Measurements from ENCODE around the gene SPAG6. TPM values are rescaled to one million over a fixed set of nuclear protein-coding genes. Genes with fewer than 3 reads are reported as not detected.
A peak's percentile ranks its signal among the peaks of the same experiment; 100 is the strongest.

The SPAG6 gene
- total and polyA plus RNA-seq, 9 of the 15 experiments (the other 6 are each of a cell fraction or from before 2014, with no cell fraction given) = 3.5 to 23.1 (median 11.8) TPM

DNA sequence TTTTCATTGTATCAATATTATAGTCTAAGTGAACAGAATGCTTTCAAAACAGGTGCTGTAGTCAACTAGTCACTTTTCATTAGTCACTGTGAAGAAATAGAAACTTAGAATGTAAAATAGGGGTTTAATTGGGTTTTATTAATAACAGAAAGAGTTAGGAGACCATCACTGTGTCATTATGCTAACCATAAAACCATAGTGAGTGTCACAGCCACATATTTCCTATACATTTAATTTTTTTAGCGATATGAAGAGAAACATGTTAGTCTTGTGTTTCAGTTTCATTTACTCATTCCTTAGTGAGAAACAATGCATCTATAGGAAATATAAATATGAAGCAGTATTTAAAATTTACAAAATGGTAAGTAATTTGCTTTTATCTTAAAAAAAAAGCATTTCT lies 22.2 kb downstream of the SPAG6 start (continued):
- TF ChIP-seq ZNF384 (IDR thresholded peaks at IDR 0.05; ENCODE audit: low read depth, low read length) (no peak), KDM2B (CRISPR knock-in tag; IDR thresholded peaks at IDR 0.05) (no peak), CBX3 (IDR thresholded peaks at IDR 0.05; ENCODE audit: borderline replicate concordance in 1 of 2, low read length in 2 of 2) (no peak), TOE1 (IDR thresholded peaks at IDR 0.05; ENCODE audit: borderline replicate concordance) (no peak), TOE1 (CRISPR knock-in tag; IDR thresholded peaks at IDR 0.05; ENCODE audit: borderline replicate concordance, low read depth) (no peak), ZC3H11A (IDR thresholded peaks at IDR 0.05; ENCODE audit: low read depth, low read length) (no peak), ZNF408 (CRISPR knock-in tag; IDR thresholded peaks at IDR 0.05; ENCODE audit: low read depth) (no peak), SIN3A (IDR thresholded peaks at IDR 0.05; ENCODE audit: borderline replicate concordance in 2 of 2, control insufficient read depth in 1 of 2, low read depth in 2 of 2, low read length in 2 of 2) (no peak), ZNF77 (CRISPR knock-in tag; IDR thresholded peaks at IDR 0.05) (no peak), JUNB (CRISPR knock-in tag; conservative IDR thresholded peaks at IDR 0.05) (no peak), E2F3 (CRISPR knock-in tag; IDR thresholded peaks at IDR 0.05) (no peak), NCOA1 (IDR thresholded peaks at IDR 0.05; ENCODE audit: low read depth) (no peak), HMGN3 (IDR thresholded peaks at IDR 0.05; ENCODE audit: borderline replicate concordance, extremely low read depth, insufficient read length, low read depth, low read length) (no peak)

DNA sequence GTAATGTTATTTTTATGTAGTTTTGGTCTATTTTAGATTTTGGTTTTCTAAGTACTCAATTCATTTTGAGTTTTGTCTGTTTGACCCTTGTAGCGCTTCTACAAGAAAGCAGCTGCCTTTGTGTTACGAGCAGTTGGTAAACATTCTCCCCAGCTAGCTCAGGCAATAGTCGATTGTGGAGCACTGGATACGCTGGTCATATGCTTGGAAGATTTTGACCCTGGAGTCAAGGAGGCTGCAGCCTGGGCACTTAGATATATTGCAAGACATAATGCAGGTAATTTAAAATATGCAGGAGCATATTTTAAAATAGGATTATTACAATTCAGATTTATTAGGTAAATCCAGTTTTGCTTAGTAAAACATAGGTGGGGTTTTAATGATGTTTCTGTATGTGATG lies 23.1 kb downstream of the SPAG6 start:
- H3K9me1 ChIP-seq (ENCODE audit: control insufficient read depth, insufficient read depth, low read length) = no peaks in the 10 kb centered on the region
- WGBS (ENCODE audit: insufficient coverage, low coverage, missing lambda C conversion rate) = 85% methylated on average over 4 of the region's 4 CpGs
- no TSS peak for BruUV-seq (replicated peaks)
- H3K9me3 ChIP-seq (replicated peaks; ENCODE audit: control insufficient read depth, insufficient read depth, low read depth, low read length) = no peaks in the 10 kb centered on the region
- H3K79me2 ChIP-seq (ENCODE audit: control insufficient read depth, insufficient read depth, low read length) = no peaks in the 10 kb centered on the region
- ATAC-seq = no peak
- H3K4me2 ChIP-seq (ENCODE audit: insufficient read depth, low read length) = no peak overlapping the region
- no peak overlapping the region for H3K9ac ChIP-seq (ENCODE audit: insufficient read depth in 1 of 2, low read depth in 2 of 2, low read length in 2 of 2)
- DNase-seq (ENCODE audit: extremely low read depth in 1 of 4, low spot score in 3 of 4) = no peak
- CTCF ChIA-PET (ENCODE audit: low intra/inter-chr PET ratio) = no interaction called here
- FAIRE-seq = no peak
- intact Hi-C loops (cut with micrococcal nuclease) (loop anchor here (2.0 kb wide), 1 partner anchor 22 kb away; no protein-coding TSS in a partner anchor), in situ Hi-C loops (cut with MboI) (no loop called here)
- H3K4me1 ChIP-seq (replicated peaks in 1 of 2; ENCODE audit: control insufficient read depth in 2 of 2, insufficient read depth in 2 of 2, low read length in 2 of 2) = peaks cover 4 to 23% of the 10 kb centered on the region in 2 experiments
- POLR2A ChIA-PET = no interaction called here
- H3K36me3 ChIP-seq (ENCODE audit: control insufficient read depth, insufficient read depth, low read length) = no peaks in the 10 kb centered on the region
- no peak overlapping the region for H3K4me3 ChIP-seq
- peak overlapping the region; percentile 70 for H2AFZ ChIP-seq (ENCODE audit: low read depth, low read length)
- H3K27ac ChIP-seq (ENCODE audit: extremely low read depth, low read depth, low read length) = no peak overlapping the region; the same call in 2 of the 3 replicates
- H3K27me3 ChIP-seq (ENCODE audit: control insufficient read depth in 2 of 2, insufficient read depth in 2 of 2, low read length in 2 of 2) = no peaks in the 10 kb centered on the region
- no peaks in the 10 kb centered on the region for H4K20me1 ChIP-seq (replicated peaks; ENCODE audit: control insufficient read depth, insufficient read depth, low read length)
- TF ChIP-seq, protein P1, sequence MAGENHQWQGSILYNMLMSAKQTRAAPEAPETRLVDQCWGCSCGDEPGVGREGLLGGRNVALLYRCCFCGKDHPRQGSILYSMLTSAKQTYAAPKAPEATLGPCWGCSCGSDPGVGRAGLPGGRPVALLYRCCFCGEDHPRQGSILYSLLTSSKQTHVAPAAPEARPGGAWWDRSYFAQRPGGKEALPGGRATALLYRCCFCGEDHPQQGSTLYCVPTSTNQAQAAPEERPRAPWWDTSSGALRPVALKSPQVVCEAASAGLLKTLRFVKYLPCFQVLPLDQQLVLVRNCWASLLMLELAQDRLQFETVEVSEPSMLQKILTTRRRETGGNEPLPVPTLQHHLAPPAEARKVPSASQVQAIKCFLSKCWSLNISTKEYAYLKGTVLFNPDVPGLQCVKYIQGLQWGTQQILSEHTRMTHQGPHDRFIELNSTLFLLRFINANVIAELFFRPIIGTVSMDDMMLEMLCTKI (IDR thresholded peaks at IDR 0.05; ENCODE audit: partially characterized antibody) = no peak
